Liver (tissue), 3 donors: ENCODE measurements around the gene SNX17.

Source experiments
- CTCF ChIP-seq: fragments of 150-350 bp; IDR thresholded peaks from 2 replicates; pipeline ENCODE4 v1.5.1; 2017; ENCODE audit warnings: improper control_type of control experiment, low read depth, low read length; ENCODE audit not compliant: missing input control
- FOXA1 ChIP-seq: IDR thresholded peaks from 2 replicates; pipeline ENCODE4 v1.6.1; 2016; ENCODE audit warnings: antibody characterized with exemption
- JUND ChIP-seq, 2 donors: IDR thresholded peaks; 2 replicates each; pipeline ENCODE4 v1.6.1; 2016; ENCODE audit warnings: antibody characterized with exemption in 2 of 2
- MAX ChIP-seq: IDR thresholded peaks from 2 replicates; pipeline ENCODE4 v1.6.1; 2016; ENCODE audit warnings: antibody characterized with exemption
- RAD21 ChIP-seq, 2 donors: IDR thresholded peaks; 2 replicates each; pipeline ENCODE4 v1.6.1; 2016; ENCODE audit warnings: antibody characterized with exemption in 2 of 2, mild to moderate bottlenecking in 2 of 2
- REST ChIP-seq: IDR thresholded peaks from 2 replicates; pipeline ENCODE4 v1.6.1; 2016; ENCODE audit warnings: antibody characterized with exemption, mild to moderate bottlenecking
- TAF1 ChIP-seq: conservative IDR thresholded peaks from 2 replicates; pipeline ENCODE4 v1.6.1; 2016; ENCODE audit warnings: antibody characterized with exemption, mild to moderate bottlenecking
- YY1 ChIP-seq: IDR thresholded peaks from 2 replicates; pipeline ENCODE4 v1.6.1; 2016; ENCODE audit warnings: antibody characterized with exemption, mild to moderate bottlenecking
- TF ChIP-seq, protein P1 (sequence below): IDR thresholded peaks from 2 replicates; pipeline ENCODE4 v1.6.1; 2016; ENCODE audit warnings: antibody characterized with exemption
- donor health status: healthy.
- donor health status: healthy.

GRCh38 chr2:27376151-27376865 is 5.9 kb downstream of the SNX17 start:
- TF ChIP-seq FOXA1: no peak
- TF ChIP-seq CTCF: no peak
- TF ChIP-seq MAX: no peak
- no peak for TF ChIP-seq YY1
- TF ChIP-seq, protein P1, sequence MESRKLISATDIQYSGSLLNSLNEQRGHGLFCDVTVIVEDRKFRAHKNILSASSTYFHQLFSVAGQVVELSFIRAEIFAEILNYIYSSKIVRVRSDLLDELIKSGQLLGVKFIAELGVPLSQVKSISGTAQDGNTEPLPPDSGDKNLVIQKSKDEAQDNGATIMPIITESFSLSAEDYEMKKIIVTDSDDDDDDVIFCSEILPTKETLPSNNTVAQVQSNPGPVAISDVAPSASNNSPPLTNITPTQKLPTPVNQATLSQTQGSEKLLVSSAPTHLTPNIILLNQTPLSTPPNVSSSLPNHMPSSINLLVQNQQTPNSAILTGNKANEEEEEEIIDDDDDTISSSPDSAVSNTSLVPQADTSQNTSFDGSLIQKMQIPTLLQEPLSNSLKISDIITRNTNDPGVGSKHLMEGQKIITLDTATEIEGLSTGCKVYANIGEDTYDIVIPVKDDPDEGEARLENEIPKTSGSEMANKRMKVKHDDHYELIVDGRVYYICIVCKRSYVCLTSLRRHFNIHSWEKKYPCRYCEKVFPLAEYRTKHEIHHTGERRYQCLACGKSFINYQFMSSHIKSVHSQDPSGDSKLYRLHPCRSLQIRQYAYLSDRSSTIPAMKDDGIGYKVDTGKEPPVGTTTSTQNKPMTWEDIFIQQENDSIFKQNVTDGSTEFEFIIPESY: no peak
- no peak for TF ChIP-seq RAD21 (IDR thresholded peaks at IDR 0.05)
- TF ChIP-seq REST: no peak
- TF ChIP-seq JUND (IDR thresholded peaks at IDR 0.05): no peak
- no peak for TF ChIP-seq TAF1
